Cerebellar nuclear complex (tissue), 1 donor: ENCODE measurements around the gene PAM.

Source experiments
- DNase-seq, 2 experiments: peaks; one replicate each; lab custom pipeline; 2025; lab: John Stamatoyannopoulos, UW

PAM gene

GRCh38 chr5:102863058-102863457 is 108.0 kb downstream of the PAM start:
- DNase-seq = no peak

- no peak for DNase-seq
Measured at GRCh38 chr5:102863764-102864560, 108.9 kb downstream of the PAM start.

GRCh38 chr5:102865171-102865509 is 110.0 kb downstream of the PAM start:
- DNase-seq = no peak

GRCh38 chr5:102865510-102866236 is 110.6 kb downstream of the PAM start:
- no peak for DNase-seq

GRCh38 chr5:102866237-102866600 is 111.1 kb downstream of the PAM start:
- DNase-seq = no peak

- DNase-seq = no peak
Measured at GRCh38 chr5:102867992-102868662, 113.0 kb downstream of the PAM start.

- no peak for DNase-seq
Measured at GRCh38 chr5:102869230-102869629, 114.1 kb downstream of the PAM start.

GRCh38 chr5:102873379-102873932 is 118.4 kb downstream of the PAM start:
- no peak for DNase-seq

- no peak for DNase-seq
Measured at GRCh38 chr5:102874054-102874453, 118.9 kb downstream of the PAM start.

GRCh38 chr5:102875721-102876123 is 120.6 kb downstream of the PAM start:
- no peak for DNase-seq

GRCh38 chr5:102876610-102877009 is 121.5 kb downstream of the PAM start:
- no peak for DNase-seq

GRCh38 chr5:102879741-102880140 is 124.6 kb downstream of the PAM start:
- no peak for DNase-seq

- DNase-seq = no peak
Measured at GRCh38 chr5:102886586-102886985, 131.5 kb downstream of the PAM start.

- DNase-seq = no peak
Measured at GRCh38 chr5:102888483-102888882, 133.4 kb downstream of the PAM start.

GRCh38 chr5:102889033-102889432 is 133.9 kb downstream of the PAM start:
- no peak for DNase-seq

- DNase-seq = no peak
Measured at GRCh38 chr5:102890133-102890532, 135.0 kb downstream of the PAM start.

GRCh38 chr5:102891175-102891574 is 136.1 kb downstream of the PAM start:
- DNase-seq = no peak

GRCh38 chr5:102893942-102894341 is 138.8 kb downstream of the PAM start:
- no peak for DNase-seq

GRCh38 chr5:102895234-102895633 is 140.1 kb downstream of the PAM start:
- DNase-seq = no peak

GRCh38 chr5:102895976-102896375 is 140.9 kb downstream of the PAM start:
- DNase-seq = no peak

GRCh38 chr5:102901424-102902134 is 146.5 kb downstream of the PAM start:
- DNase-seq = no peak

- DNase-seq = no peak
Measured at GRCh38 chr5:102902135-102902448, 147.0 kb downstream of the PAM start.
